ENCODE data around the gene AKR1C1.
"Not testable (repeated sequence)": the region's sequence is repeated elsewhere in the genome, so short reads cannot be mapped to it uniquely, and the experiment has no call there.

Gene AKR1C1

DNA sequence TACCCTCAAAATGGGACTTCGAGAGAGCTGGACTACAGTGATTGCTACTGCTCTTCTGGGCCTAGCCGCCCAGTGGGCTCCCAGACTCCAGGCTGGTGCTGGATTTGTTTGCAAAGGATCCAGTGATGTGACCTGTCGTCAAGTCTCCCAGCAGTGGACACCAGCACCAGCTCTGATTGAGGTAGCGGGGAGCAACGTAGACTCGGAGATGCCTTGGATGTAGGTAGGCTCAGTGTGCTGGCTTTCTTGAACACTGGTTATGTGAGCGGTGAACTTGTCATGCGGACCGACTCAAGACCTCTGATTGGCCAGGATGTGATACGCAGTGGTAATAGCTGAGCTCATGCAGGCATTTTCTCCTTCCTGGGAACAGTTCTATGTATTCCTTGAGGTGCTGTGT is 21.0 kb downstream of the AKR1C1 start:
- TF ChIP-seq, protein P1, sequence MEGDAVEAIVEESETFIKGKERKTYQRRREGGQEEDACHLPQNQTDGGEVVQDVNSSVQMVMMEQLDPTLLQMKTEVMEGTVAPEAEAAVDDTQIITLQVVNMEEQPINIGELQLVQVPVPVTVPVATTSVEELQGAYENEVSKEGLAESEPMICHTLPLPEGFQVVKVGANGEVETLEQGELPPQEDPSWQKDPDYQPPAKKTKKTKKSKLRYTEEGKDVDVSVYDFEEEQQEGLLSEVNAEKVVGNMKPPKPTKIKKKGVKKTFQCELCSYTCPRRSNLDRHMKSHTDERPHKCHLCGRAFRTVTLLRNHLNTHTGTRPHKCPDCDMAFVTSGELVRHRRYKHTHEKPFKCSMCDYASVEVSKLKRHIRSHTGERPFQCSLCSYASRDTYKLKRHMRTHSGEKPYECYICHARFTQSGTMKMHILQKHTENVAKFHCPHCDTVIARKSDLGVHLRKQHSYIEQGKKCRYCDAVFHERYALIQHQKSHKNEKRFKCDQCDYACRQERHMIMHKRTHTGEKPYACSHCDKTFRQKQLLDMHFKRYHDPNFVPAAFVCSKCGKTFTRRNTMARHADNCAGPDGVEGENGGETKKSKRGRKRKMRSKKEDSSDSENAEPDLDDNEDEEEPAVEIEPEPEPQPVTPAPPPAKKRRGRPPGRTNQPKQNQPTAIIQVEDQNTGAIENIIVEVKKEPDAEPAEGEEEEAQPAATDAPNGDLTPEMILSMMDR (conservative IDR thresholded peaks at IDR 0.05; ENCODE audit: control insufficient read depth, insufficient read depth, low read depth, low read length): no peak
- DNase-seq (ENCODE audit: low read depth): no peak

DNA sequence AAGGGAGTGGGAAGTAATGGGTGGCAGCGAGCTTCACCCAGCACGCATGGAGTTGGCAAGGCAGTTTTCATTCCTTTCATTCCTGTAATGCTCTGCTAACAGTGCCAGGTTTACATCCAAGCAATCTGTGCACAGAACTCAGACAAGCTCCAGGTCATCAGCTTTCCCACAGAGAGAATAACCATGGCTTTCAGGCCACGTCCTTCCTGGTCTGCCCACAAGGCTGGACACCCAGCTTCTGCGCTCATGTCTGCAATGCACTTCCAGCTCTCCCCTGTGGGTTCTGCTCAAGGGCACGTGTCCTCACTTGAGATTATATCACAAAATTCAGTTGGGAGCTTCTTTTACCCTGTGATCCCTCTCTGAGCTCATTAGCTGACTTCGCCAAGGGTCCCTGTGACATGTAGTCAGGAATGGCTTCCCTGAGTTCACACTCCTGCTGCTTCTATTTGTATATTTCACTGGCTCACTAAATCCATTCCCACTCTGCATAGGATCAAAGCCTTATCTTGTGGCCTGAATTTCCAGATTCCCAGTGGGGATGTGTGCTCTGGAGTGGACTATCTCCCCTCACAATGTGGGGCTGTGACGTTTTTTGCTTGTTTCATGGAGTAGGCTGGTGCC is 21.9 kb downstream of the AKR1C1 start:
- no peak for DNase-seq (ENCODE audit: low read depth)
- H3K4me3 ChIP-seq (ENCODE audit: control insufficient read depth, low read depth, low read length): no peak overlapping the region
- TF ChIP-seq, protein P1 (conservative IDR thresholded peaks at IDR 0.05; ENCODE audit: control insufficient read depth, insufficient read depth, low read depth, low read length): no peak

More for the DNA sequence above, 21.0 kb downstream of the AKR1C1 start:
- no peak overlapping the region for H3K4me3 ChIP-seq (ENCODE audit: control insufficient read depth, low read depth, low read length)

DNA sequence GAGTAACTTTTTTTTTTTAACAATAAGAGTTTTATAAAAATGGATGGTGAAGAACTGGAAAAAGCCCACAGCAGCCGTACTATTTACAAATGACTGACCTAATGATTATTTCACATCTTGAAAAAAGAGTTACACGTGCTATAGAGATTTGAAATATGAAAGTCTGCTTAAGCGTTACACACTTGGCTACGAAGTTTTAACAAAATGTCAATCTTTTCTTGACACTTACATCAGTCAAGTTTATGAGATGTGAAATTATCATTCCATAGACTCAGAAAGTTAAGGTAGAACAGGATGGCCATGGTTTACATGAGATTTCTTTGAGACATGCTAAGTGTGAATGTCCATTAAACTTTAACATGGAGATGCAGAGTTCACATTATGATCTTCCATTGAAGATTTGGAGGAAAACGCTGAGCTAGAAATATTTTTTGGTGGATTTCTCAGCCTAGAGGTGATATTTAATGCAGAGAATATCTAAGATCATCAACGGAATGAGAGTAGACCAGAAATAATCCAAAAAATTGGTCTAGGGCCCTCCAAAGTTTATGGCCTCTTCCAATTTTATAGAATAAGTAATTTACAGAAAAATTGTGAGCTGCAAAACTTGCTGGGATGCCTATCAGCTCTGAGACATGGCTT is 24.9 kb downstream of the AKR1C1 start:
- H3K4me3 ChIP-seq (ENCODE audit: control insufficient read depth, low read depth, low read length); DNase-seq (ENCODE audit: low read depth): not testable (repeated sequence)

DNA sequence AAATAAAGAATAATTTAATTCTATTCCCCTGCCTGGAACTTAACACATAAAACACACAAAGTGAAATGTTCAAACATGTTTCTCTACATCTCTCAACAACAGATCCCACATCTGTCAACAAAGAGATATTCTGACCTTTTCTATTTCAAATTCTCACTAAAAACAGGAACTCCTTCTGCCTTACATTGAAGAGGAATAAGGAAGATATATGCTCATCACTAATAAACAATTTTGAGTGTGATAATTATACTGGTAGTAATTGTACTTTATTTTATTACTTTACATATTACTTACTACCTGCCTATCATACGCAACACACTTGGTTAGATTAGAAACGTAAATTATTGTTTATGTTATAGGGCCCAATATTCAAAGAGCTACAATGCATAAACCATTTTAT is 27.0 kb downstream of the AKR1C1 start:
- TF ChIP-seq, protein P1 (conservative IDR thresholded peaks at IDR 0.05; ENCODE audit: control insufficient read depth, insufficient read depth, low read depth, low read length): no peak
- H3K4me3 ChIP-seq (ENCODE audit: control insufficient read depth, low read depth, low read length): no peak overlapping the region
- no peak for DNase-seq (ENCODE audit: low read depth)

DNA sequence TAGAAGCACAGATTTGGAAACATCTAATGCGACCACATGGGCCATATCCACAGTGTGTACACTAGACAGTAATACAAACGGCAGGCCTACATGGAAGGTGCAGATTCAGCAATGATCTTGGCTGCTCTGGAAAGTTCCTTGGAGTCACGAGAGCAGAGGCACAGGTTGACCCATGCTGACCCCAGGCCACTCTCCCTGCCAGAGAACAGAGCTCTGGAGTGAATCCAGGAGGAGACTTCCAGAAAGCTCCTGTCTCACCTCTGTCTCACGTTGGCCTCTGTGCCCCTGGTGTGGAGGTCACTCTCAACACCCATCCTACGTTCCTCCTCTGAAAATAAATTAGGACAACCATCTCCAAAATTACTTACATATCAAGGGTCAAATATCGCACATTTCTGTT is 28.2 kb downstream of the AKR1C1 start:
- not testable (repeated sequence) for DNase-seq (ENCODE audit: low read depth); H3K4me3 ChIP-seq (ENCODE audit: control insufficient read depth, low read depth, low read length)

DNA sequence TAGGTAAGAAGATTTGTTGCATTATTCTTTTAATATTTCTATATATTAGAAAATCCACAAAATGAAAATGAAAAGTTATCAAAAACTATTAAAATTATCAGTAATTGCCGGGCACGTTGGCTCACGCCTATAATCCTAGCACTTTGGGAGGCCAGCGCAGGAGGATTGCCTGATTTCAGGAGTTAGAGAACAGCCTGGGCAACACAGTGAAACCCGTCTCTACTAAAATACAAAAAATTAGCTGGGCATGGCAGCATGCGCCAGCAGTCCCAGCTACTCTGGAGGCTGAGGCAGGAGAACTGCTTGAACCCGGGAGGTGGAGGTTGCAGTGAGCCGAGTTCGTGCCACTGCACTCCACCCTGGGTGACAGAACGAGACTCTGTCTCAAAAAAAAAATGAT is 29.3 kb downstream of the AKR1C1 start:
- DNase-seq (ENCODE audit: low read depth): not testable (repeated sequence)

DNA sequence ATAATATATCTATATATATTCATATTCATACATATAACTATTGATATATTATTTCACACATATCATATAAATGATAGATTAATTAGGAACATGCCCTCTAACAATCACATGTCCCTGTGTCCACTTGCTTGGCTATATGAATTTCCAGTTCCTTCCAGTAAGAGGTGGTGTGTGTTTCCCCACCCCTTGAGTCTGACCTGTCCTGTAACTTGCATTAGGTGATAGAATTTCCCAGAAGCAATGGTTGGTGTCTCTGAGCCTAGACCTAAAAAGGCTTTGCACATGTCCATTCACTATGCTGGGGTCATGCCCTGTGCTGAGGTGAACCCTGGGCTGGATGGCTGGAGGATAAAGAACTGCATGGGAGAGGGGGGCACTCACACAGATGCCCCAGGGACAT is 31.0 kb downstream of the AKR1C1 start:
- DNase-seq (ENCODE audit: low read depth); H3K4me3 ChIP-seq (ENCODE audit: control insufficient read depth, low read depth, low read length): not testable (repeated sequence)

More for the DNA sequence above, 29.3 kb downstream of the AKR1C1 start:
- H3K4me3 ChIP-seq (ENCODE audit: control insufficient read depth, low read depth, low read length): not testable (repeated sequence)

DNA sequence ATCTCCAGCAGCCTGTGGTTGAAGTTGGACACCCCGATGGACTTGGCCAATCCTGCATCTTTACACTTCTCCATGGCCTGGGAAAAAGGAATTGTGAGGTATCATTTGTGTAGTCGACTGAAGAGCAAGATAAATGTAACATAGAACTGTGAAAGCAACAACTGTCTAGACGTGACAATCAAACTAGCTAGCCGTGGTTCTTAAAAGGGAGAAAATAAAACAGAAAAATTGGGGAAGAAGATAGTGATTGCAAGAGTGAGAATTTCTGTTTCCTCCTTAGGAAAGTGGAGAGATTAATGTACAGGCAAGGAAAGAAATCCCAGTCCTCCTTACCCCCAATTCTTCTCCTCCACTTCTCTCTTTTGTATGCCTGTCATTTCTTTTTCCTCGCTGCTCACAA is 35.5 kb downstream of the AKR1C1 start:
- H3K4me3 ChIP-seq (ENCODE audit: control insufficient read depth, low read depth, low read length): no peak overlapping the region
- TF ChIP-seq, protein P1 (conservative IDR thresholded peaks at IDR 0.05; ENCODE audit: control insufficient read depth, insufficient read depth, low read depth, low read length): no peak
- DNase-seq (ENCODE audit: low read depth): no peak

DNA sequence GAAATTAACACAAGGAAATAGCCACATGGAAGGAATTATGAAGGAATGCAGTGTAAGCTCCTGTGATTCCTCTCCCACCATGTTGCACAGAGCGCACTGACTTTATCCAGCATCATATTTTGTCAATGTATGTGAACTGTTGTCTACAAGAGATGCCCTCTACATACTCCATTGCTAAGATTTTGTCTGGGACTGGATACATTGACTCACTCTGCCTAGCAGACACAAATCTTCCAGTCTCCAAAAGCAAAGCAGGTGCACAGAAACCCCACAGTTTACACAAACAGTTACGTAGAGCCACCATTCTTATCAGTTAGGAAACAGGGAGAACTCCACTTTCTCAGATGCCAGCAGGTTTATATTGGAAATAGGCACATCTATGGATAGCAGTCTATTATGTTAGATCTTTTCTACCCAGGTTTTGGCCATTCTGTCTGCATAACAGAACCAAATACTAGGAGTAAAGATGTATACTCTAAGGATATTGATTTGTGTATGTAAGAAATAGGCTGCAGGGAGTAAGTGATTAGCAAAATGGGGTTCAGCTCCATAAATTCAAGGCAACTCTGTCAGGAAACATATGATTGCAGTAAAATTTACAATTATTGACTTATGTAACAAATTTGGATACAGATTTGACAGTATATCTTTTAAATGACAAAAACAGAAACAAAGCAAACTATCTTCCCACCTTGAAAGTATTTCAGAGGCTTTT is 39.0 kb downstream of the AKR1C1 start:
- H3K4me3 ChIP-seq (ENCODE audit: control insufficient read depth, low read depth, low read length): no peak overlapping the region
- TF ChIP-seq, protein P1 (conservative IDR thresholded peaks at IDR 0.05; ENCODE audit: control insufficient read depth, insufficient read depth, low read depth, low read length): no peak
- no peak for DNase-seq (ENCODE audit: low read depth)

DNA sequence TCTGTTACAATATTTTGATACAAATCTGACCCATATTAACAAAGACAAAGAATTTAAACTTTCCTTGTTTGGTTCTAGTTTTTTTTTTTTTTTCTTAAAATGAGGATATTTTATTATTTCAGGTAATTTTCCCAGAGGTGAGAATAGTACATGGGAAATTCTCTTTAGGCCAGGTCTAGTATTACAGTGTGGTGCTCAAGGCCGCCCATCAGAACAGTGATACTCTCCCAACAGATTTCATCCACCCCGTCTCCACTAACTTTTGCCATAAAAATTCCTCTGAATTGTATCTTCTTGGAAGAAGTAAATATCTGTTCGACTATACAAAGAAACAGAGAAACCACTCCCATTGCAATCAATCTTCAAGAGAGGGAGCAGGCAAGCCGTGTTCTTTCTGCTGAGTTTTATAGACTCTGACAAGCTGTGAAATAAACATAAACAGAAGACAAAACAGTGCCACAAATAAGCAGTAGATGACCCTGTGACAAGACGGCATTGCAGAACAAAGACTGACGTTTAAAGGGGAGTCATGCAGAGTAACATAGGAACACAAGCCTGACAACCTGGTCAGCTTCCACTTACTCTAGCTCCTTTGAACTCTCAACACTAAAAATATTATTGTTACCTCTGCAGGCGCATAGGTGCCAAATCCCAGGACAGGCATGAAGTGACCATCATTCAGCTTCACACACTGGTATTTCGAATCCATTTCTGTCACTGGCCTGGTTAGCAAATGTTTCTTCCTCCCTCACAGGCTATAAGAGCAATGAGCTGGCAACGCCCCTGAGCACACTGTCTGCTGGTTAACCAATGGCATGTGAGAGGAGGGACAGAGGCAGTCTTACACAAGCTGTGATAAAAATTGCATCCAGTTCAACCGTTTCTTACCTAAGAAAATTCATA is 40.2 kb downstream of the AKR1C1 start, which contains the start of gene AKR1C2:
Gene AKR1C2, minus strand, starts transcription at position 731 of the 903 bp plus-strand sequence. Its CDS starts 22 bp downstream, at position 709.
- H3K4me3 ChIP-seq (ENCODE audit: control insufficient read depth, low read depth, low read length): peak within 1 kb of the TSS; percentile 45
- peak; percentile 36 for DNase-seq (ENCODE audit: low read depth)

DNA sequence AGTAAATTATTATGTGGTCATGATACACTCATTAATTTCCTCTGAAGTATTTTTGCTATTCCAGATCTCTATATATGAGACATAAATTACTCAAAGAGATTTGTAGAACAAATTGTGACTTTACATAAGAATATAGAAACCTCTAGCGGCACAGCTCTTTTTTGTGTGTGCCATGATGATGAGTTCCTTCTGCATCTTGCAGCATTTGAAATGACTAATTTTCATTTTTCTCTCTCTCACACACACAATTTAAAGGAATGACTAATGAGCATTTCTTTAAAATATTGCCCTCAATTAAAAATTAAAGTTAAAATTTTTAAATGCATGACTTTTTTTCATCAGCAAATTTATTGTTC is 40.8 kb downstream of the AKR1C1 start:
- not testable (repeated sequence) for DNase-seq (ENCODE audit: low read depth); H3K4me3 ChIP-seq (ENCODE audit: control insufficient read depth, low read depth, low read length)

All from fibroblast of mammary gland (primary cell).